Activated CD4-positive, alpha-beta T cell treated with anti-CD3 and anti-CD28 coated beads, Interleukin-10, Interleukin-2, amounts not matched to agents 100 ng/mL and 50 ng/mL, durations not matched to agents 16 hours and 8 hours (primary cell): ENCODE data around the gene BRI3BP.

Experiments
- DNase-seq: peaks from one replicate; pipeline ENCODE4 v3.0.0-alpha.2; 2020

BRI3BP gene

DNA sequence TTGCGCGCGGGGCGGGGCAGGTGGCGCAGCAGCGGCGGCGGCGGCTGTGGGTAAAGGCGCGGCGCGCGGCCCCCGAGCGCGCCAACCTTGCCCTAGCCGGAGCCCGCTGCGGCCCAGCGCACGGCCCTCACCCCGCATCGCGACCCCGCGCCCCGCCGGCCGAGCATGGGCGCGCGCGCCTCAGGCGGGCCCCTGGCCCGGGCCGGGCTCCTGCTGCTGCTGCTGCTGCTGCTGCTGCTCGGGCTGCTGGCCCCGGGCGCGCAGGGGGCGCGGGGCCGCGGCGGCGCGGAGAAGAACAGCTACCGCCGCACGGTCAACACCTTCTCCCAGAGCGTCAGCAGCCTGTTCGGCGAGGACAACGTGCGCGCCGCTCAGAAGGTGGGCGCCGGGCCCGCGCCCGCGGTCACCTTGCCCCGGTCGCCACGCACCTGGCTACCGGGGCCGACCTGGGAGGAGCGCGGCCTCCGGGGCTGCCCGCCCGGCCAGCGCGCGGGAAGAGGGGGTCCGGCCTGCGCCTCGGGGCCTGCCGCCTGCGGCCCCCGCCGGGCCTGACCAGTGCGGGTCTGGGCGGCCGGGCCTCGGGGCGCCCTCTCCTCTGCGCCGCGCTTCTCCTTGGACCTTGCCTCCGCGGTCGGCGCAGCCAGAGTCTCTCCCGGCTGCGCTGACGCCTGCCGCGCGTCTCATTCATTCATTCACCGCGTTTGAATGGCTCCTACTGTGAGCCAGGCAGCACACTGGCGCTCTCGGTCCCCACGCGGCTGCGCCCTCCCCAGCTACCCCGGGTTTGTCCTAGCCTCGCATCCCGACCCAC, at the start of gene BRI3BP:
TSS of gene BRI3BP (plus strand) at position 20 of the 811 bp plus-strand sequence. CDS start at position 166, 146 bp downstream.
- DNase-seq, result peak; percentile 87

DNA sequence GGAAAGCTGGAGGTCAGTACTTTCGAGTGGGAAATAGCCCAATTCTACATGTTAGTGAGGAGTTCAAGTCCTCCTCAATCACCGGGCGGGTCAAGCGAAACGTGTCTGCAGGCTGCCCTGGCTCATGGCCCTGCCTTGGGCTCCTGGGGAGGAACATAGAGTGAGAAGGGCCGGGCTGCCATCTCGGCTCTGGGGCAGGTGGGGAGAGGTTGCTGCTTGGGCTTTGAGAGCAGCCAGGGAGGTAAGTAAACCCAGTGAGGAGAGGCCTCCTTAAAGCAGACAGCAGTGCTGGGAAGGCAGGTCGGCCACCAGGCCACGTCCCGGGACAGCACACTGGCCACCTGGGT, 47.0 kb upstream of the BRI3BP start:
- no peak for DNase-seq

- no peak for DNase-seq
These were observed 46.4 kb upstream of the BRI3BP start for GRCh38 chr12:124947013-124947412.

DNA sequence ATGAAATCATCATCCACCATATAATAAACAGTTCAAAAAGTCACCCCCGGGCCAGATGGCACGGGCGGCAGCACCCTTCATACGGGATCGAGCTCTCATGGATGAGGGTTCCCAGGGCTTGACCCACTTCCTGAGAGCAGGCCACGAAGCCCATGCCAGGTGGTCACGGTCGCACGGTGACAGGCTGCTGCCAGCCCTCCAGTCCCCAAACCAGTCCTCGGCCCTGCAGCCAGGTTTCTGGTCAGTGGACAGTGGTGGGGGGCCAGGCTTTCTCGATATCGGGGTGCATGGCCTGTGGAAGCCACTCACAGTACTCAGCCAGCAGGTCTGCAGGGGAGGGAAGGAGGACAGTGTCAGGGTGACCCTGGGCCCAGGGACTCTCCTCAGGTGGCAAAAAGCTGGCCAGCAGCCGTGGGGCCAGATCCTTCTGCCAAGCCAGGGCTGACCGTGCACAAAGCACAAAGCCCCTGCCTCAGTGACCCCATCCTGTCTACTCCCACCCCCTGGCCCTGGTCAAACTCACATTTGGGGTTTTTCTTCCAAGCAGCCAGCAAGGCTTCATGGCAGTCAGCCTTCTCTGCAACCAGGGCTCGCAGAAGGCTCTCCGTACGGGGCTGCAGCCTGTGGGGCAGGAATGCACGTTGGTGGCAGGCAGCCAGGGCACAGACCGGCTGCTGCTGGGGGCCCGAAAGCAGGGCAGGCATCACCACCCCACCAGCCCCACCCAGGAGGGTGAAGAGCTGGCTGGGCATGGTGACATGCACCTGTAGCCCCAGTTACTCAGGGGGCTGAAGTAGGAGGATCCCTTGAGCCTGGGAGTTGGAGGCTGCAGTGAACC, 45.7 kb upstream of the BRI3BP start:
- no peak for DNase-seq

- DNase-seq, result no peak
These were observed 44.4 kb upstream of the BRI3BP start for GRCh38 chr12:124949066-124949465.

DNA sequence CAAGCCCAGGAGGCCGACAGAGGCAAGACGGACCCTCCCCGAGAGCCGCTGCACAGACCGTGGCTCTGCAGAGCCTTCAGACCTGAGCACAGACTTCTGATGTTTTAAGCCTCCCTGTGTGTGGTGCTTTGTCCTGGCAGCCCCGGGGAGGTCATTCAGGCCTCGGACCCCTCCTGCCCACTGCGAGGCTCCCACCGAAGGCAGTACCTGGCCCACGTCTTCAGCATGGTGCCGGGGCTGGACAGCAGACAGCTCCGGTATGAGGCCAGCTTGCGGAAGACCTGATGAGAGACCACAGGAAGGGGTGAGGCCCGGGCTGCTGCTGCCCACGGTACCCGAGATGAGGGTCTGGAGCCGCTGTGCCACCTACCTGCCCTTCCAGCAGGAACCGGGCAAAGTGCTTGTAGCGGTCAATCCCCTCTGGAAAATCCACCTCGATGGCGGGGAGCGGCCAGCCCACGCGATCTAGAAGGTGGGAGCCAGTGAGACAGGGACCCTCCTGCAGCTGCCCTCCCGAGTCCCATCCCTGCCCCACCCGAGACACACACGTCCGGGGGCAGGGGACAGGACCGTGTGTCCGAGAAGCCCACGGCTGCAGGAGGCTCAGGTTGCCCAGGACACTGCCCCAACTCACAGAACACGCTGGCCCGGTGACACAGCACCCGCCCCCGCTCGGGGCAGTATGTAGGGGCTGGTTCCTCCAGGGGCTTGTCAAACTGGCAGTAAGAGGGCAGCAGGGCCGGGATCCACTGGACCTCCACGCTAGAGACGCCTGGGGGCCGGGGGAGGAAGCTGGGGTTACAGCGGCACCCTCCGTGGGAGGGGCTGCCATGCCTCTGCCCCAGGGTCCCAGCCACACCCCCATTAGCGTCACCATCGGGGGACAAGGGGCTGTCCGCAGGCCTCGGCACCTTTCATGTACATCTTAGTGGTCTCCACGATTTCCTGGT, 43.4 kb upstream of the BRI3BP start:
- DNase-seq, result no peak

DNA sequence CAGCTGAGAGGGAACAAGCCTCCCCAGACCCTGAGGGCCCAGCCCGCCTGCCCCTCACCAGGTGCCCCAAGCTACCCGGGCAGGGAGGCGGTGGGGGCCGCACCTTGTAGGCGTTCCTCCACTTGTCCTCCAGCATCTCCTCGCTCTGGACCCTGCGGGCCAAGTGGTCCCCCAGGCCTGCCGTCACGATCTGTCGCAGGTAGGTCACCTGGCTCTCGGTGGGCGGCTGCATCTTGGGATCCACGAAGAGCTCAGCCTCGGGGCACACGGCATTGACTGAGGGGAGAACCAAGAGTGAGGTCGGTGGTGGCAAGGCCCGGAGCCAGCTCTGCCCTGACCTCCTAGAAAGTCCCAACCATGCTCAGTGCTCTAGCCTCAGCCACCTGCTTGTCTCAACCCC, 41.1 kb upstream of the BRI3BP start:
- DNase-seq, result no peak

DNA sequence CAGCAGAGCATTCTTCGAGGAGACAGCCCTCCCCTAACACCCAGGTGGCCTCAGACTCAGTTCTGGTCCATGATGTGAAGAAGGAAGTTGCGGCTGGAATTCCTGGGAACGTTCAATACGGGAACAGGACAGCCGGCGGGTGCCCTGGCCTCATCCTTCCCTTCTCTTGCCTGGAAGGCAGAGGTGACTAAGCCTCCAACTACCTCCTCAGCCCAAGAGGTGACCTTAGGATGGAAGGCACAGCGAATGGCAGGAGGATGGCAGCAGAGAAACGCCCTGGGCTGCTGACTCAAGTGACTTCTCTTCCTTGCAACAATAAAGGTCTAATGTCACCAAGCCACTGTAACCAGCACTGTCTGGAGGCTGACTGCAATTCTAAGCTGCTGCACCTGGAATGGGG, 40.6 kb upstream of the BRI3BP start:
- DNase-seq, result no peak

GRCh38 chr12:124953689-124954405, 39.6 kb upstream of the BRI3BP start:
- DNase-seq, result no peak

- DNase-seq, result no peak
These were observed 38.7 kb upstream of the BRI3BP start for GRCh38 chr12:124954771-124955170.

DNA sequence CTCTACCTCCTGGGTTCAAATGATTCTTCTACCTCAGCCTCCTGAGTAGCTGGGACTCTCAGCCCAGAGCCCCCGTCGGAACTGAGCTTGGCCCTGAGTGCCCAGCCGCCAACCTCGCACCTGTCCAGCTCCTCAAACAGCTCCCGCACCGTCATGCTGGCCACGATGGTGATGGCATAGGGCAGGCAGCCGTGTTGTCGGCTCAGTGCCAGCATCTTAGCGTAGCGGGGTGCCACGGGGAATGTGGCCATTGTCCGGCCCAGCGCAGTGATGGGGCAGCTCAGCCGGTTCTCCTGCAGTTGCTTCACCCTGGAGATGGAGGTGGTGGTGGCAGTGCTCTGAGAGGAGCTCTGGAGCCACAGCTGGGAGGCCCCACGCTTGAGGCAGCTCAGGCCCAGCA, 36.9 kb upstream of the BRI3BP start:
- DNase-seq, result no peak

- no peak for DNase-seq
These were observed 32.4 kb upstream of the BRI3BP start for GRCh38 chr12:124961055-124961454.

- no peak for DNase-seq
These were observed 30.2 kb upstream of the BRI3BP start for GRCh38 chr12:124963211-124963610.

- DNase-seq, result no peak
These were observed 29.2 kb upstream of the BRI3BP start for GRCh38 chr12:124964251-124964650.

DNA sequence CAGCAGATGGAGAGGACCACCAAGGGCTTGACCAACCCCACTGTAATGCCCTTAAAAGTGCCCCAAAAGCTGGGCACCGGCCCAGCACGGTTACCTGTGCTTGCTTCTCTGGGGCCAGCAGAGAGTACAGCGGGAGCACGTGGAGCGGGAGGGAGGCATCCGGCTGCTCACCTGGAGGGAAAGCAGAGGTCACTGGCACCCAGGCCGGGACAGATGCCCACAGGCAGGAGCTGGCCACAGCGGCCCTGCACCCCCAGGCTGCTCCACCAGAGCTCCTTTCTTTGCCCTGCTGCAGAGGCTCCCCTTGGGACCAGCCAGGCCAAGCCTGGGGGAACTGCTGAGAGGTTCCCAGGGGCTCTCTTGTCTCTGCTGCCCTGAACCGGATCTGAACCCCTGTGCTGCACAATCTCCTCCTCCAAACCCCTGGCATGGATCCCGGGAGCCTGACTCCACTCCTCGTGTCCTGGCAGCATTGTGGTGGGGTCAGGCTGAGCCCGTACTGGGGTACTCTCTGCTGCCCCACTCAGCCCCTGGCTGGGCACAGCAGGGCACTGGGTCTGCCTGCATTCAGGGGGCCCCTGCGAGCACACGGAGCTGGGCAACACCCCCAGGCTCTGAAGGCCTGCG, 28.5 kb upstream of the BRI3BP start:
- DNase-seq, result no peak

GRCh38 chr12:124967016-124967739, 26.3 kb upstream of the BRI3BP start:
- DNase-seq, result no peak

- DNase-seq, result no peak
These were observed 24.8 kb upstream of the BRI3BP start for GRCh38 chr12:124968656-124969055.

GRCh38 chr12:124970647-124971402, 22.6 kb upstream of the BRI3BP start:
- DNase-seq, result no peak

DNA sequence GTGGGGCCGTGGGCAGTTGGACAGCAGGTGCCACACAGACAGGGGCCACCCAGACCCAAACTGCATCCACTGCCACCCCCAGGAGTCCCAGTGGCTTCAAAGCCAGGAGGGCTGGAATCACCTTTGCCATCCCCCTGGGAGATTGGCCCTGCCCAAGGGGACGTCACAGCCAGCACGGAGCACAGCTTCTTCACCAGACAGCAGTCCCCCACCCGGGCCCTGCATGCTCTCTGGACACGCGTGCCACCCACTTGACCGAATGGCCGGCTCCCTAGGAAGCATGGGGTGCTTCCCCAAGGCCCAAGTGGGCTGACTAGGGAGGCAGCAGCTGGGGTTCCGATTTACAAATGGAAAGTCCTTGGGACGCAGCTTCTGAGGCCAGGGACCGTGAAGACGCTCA, 21.8 kb upstream of the BRI3BP start:
- no peak for DNase-seq

- no peak for DNase-seq
These were observed 21.2 kb upstream of the BRI3BP start for GRCh38 chr12:124972211-124972610.
